ENCODE results near the gene SPOCK1. TPM values are rescaled to one million over a fixed set of nuclear protein-coding genes. Genes with fewer than 3 reads are reported as not detected.
"Not testable (repeated sequence)": the region's sequence is repeated elsewhere in the genome, so short reads cannot be mapped to it uniquely, and the experiment has no call there.

The SPOCK1 gene
- total RNA-seq, 1 donor from 2014 or later: not detected

GRCh38 chr5:137233304-137233703, 265.8 kb downstream of the SPOCK1 start:
- intact Hi-C loops (cut with micrococcal nuclease); H3K27me3 Mint-ChIP-seq; H3K9me3 Mint-ChIP-seq; H3K27ac Mint-ChIP-seq; H3K36me3 Mint-ChIP-seq (ENCODE audit: low read depth); H3K4me3 Mint-ChIP-seq; DNase-seq; H3K4me1 Mint-ChIP-seq: not testable (repeated sequence)

- no peak overlapping the region for H3K4me3 Mint-ChIP-seq
- no peak overlapping the region for H3K27ac Mint-ChIP-seq
- DNase-seq: no peak
- H3K9me3 Mint-ChIP-seq: no peaks in the 10 kb centered on the region
- H3K36me3 Mint-ChIP-seq (ENCODE audit: low read depth): no peaks in the 10 kb centered on the region
- H3K27me3 Mint-ChIP-seq: no peaks in the 10 kb centered on the region
- intact Hi-C loops (cut with micrococcal nuclease): no loop called here
- no peaks in the 10 kb centered on the region for H3K4me1 Mint-ChIP-seq
Measured at GRCh38 chr5:137231540-137231939, 267.6 kb downstream of the SPOCK1 start.

GRCh38 chr5:137228816-137229215, 270.3 kb downstream of the SPOCK1 start:
- DNase-seq: no peak

GRCh38 chr5:137226081-137226480, 273.0 kb downstream of the SPOCK1 start:
- Mint-ChIP-seq H3K27ac (no peak overlapping the region), H3K27me3 (no peaks in the 10 kb centered on the region), H3K4me1 (no peaks in the 10 kb centered on the region), H3K9me3 (no peaks in the 10 kb centered on the region), H3K36me3 (ENCODE audit: low read depth) (no peaks in the 10 kb centered on the region), H3K4me3 (no peak overlapping the region)
- DNase-seq: no peak
- intact Hi-C loops (cut with micrococcal nuclease): no loop called here

More at GRCh38 chr5:137228816-137229215, 270.3 kb downstream of the SPOCK1 start:
- H3K36me3 Mint-ChIP-seq (ENCODE audit: low read depth): no peaks in the 10 kb centered on the region
- no peak overlapping the region for H3K27ac Mint-ChIP-seq
- H3K4me3 Mint-ChIP-seq: no peak overlapping the region
- intact Hi-C loops (cut with micrococcal nuclease): no loop called here
- no peaks in the 10 kb centered on the region for H3K4me1 Mint-ChIP-seq
- no peaks in the 10 kb centered on the region for H3K9me3 Mint-ChIP-seq
- no peaks in the 10 kb centered on the region for H3K27me3 Mint-ChIP-seq

GRCh38 chr5:137223324-137224295, 275.5 kb downstream of the SPOCK1 start:
- no peaks in the 10 kb centered on the region for H3K4me1 Mint-ChIP-seq
- H3K27ac Mint-ChIP-seq: no peak overlapping the region
- intact Hi-C loops (cut with micrococcal nuclease): no loop called here
- H3K9me3 Mint-ChIP-seq: no peaks in the 10 kb centered on the region
- no peak for DNase-seq
- H3K36me3 Mint-ChIP-seq (ENCODE audit: low read depth): no peaks in the 10 kb centered on the region
- no peaks in the 10 kb centered on the region for H3K27me3 Mint-ChIP-seq
- no peak overlapping the region for H3K4me3 Mint-ChIP-seq

GRCh38 chr5:137221943-137222342, 277.2 kb downstream of the SPOCK1 start:
- H3K4me1 Mint-ChIP-seq: no peaks in the 10 kb centered on the region
- H3K9me3 Mint-ChIP-seq: no peaks in the 10 kb centered on the region
- intact Hi-C loops (cut with micrococcal nuclease): no loop called here
- H3K36me3 Mint-ChIP-seq (ENCODE audit: low read depth): no peaks in the 10 kb centered on the region
- H3K27me3 Mint-ChIP-seq: no peaks in the 10 kb centered on the region
- H3K4me3 Mint-ChIP-seq: no peak overlapping the region
- H3K27ac Mint-ChIP-seq: no peak overlapping the region
- DNase-seq: no peak

GRCh38 chr5:137220523-137220927, 278.6 kb downstream of the SPOCK1 start:
- Mint-ChIP-seq H3K27ac (no peak overlapping the region), H3K4me3 (no peak overlapping the region), H3K4me1 (no peaks in the 10 kb centered on the region), H3K27me3 (no peaks in the 10 kb centered on the region), H3K9me3 (no peaks in the 10 kb centered on the region), H3K36me3 (ENCODE audit: low read depth) (no peaks in the 10 kb centered on the region)
- no peak for DNase-seq
- intact Hi-C loops (cut with micrococcal nuclease): no loop called here

- H3K4me3 Mint-ChIP-seq: no peak overlapping the region
- H3K27me3 Mint-ChIP-seq: no peaks in the 10 kb centered on the region
- no peak for DNase-seq
- intact Hi-C loops (cut with micrococcal nuclease): no loop called here
- H3K27ac Mint-ChIP-seq: no peak overlapping the region
- H3K4me1 Mint-ChIP-seq: no peaks in the 10 kb centered on the region
- no peaks in the 10 kb centered on the region for H3K36me3 Mint-ChIP-seq (ENCODE audit: low read depth)
- H3K9me3 Mint-ChIP-seq: no peaks in the 10 kb centered on the region
Measured at GRCh38 chr5:137218896-137219295, 280.2 kb downstream of the SPOCK1 start.

GRCh38 chr5:137218471-137218870, 280.7 kb downstream of the SPOCK1 start:
- H3K4me3 Mint-ChIP-seq: no peak overlapping the region
- no peaks in the 10 kb centered on the region for H3K9me3 Mint-ChIP-seq
- no peaks in the 10 kb centered on the region for H3K4me1 Mint-ChIP-seq
- H3K27me3 Mint-ChIP-seq: no peaks in the 10 kb centered on the region
- DNase-seq: no peak
- intact Hi-C loops (cut with micrococcal nuclease): no loop called here
- H3K36me3 Mint-ChIP-seq (ENCODE audit: low read depth): no peaks in the 10 kb centered on the region
- H3K27ac Mint-ChIP-seq: no peak overlapping the region

- no peaks in the 10 kb centered on the region for H3K36me3 Mint-ChIP-seq (ENCODE audit: low read depth)
- intact Hi-C loops (cut with micrococcal nuclease): no loop called here
- H3K27ac Mint-ChIP-seq: no peak overlapping the region
- H3K4me3 Mint-ChIP-seq: no peak overlapping the region
- no peaks in the 10 kb centered on the region for H3K27me3 Mint-ChIP-seq
- no peak for DNase-seq
- H3K9me3 Mint-ChIP-seq: no peaks in the 10 kb centered on the region
- no peaks in the 10 kb centered on the region for H3K4me1 Mint-ChIP-seq
Measured at GRCh38 chr5:137217599-137218200, 281.4 kb downstream of the SPOCK1 start.

- Mint-ChIP-seq H3K27me3 (no peaks in the 10 kb centered on the region), H3K36me3 (ENCODE audit: low read depth) (no peaks in the 10 kb centered on the region), H3K4me3 (no peak overlapping the region), H3K9me3 (no peaks in the 10 kb centered on the region), H3K27ac (no peak overlapping the region), H3K4me1 (no peaks in the 10 kb centered on the region)
- no peak for DNase-seq
- intact Hi-C loops (cut with micrococcal nuclease): no loop called here
Measured at GRCh38 chr5:137216976-137217598, 282.0 kb downstream of the SPOCK1 start.

- intact Hi-C loops (cut with micrococcal nuclease): no loop called here
- DNase-seq: no peak
- Mint-ChIP-seq H3K27ac (no peak overlapping the region), H3K36me3 (ENCODE audit: low read depth) (no peaks in the 10 kb centered on the region), H3K27me3 (no peaks in the 10 kb centered on the region), H3K4me3 (no peak overlapping the region), H3K4me1 (no peaks in the 10 kb centered on the region), H3K9me3 (no peaks in the 10 kb centered on the region)
Measured at GRCh38 chr5:137215780-137216179, 283.3 kb downstream of the SPOCK1 start.

- intact Hi-C loops (cut with micrococcal nuclease): no loop called here
- Mint-ChIP-seq H3K27ac (no peak overlapping the region), H3K36me3 (ENCODE audit: low read depth) (no peaks in the 10 kb centered on the region), H3K27me3 (no peaks in the 10 kb centered on the region), H3K4me3 (no peak overlapping the region), H3K9me3 (no peaks in the 10 kb centered on the region), H3K4me1 (no peaks in the 10 kb centered on the region)
- no peak for DNase-seq
Measured at GRCh38 chr5:137215261-137215660, 283.9 kb downstream of the SPOCK1 start.

All from activated CD4-positive, alpha-beta T cell treated with anti-CD3 and anti-CD28 coated beads, Interleukin-2, amount 10 ng/mL, durations not matched to agents 24 days and 14 days (primary cell).